IPS-20b (cell line): ENCODE data around the gene ACAA2.

Source experiments
- H3K27ac ChIP-seq: one replicate; pipeline ENCODE4 v1.5.1; 2013; ENCODE audit warnings: low read length
- H3K27me3 ChIP-seq: 2 replicates; pipeline ENCODE4 v1.6.1; 2013; ENCODE audit warnings: mild to moderate bottlenecking, low read length, inconsistent platforms; ENCODE audit not compliant: insufficient read depth
- H3K36me3 ChIP-seq: 2 replicates; pipeline ENCODE4 v1.6.1; 2013; ENCODE audit warnings: low read depth, mild to moderate bottlenecking, inconsistent platforms, low read length, moderate library complexity; ENCODE audit not compliant: insufficient read depth
- H3K4me1 ChIP-seq: 2 replicates; pipeline ENCODE4 v1.6.1; 2013; ENCODE audit warnings: mild to moderate bottlenecking, control low read depth, inconsistent platforms, low read length, moderate library complexity; ENCODE audit not compliant: insufficient read depth
- H3K4me3 ChIP-seq: 2 replicates; pipeline ENCODE4 v1.5.1; 2013; ENCODE audit warnings: mild to moderate bottlenecking, low read length, inconsistent platforms
- H3K9ac ChIP-seq: 2 replicates; pipeline ENCODE4 v1.6.1; 2013; ENCODE audit warnings: low read depth, mild to moderate bottlenecking, inconsistent platforms, low read length, moderate library complexity
- H3K9me3 ChIP-seq: 2 replicates; pipeline ENCODE4 v1.6.1; 2013; ENCODE audit warnings: mild to moderate bottlenecking, low read depth, low read length, inconsistent platforms; ENCODE audit not compliant: insufficient read depth

The ACAA2 gene

DNA sequence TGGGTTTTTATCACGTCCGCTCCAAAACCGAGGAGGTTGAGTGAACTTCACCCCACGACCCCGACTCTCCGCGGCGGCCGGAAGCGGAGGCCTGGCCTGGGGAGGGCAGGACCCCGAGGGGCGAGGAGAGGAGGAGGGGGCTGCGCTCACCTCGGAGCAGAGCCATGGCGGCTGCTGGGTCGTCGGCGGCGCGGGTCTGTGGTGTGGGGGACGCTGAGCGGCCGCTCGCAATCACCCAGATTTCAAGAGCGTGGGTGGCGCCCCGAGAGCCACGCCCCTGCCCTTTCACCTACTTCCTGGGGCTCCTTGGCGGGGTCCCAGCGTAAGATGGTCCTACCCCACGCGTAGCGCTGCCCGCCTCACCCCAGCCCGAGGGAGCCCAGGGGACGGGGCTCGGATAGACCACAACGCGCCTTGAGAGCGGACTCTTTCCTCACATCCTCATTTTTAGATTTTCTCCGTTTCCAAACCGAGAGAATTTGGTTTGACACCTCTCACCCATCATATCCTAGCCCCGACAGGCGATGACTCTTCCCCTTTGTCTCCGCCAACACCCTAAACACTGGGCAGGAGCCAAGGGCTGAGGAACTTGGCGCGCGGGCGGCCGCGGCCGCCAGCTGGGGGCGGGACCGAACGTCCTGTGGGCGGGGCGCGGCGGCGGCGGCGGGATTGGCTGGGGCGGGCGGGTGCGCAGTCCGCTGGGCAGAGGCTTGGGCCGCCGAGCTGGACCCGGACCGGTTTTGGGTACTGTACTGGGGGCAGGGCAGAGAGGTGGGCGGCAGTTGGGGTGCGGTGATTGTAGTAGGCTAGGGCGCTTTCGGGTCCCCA lies at the start of gene ACAA2:
TSS of gene ACAA2 (minus strand) at position 215 of the 828 bp plus-strand sequence. CDS start at position 166, 49 bp downstream.
- Histone ChIP-seq H3K4me1 (peaks cover 17% of the 10 kb centered on the region), H3K9ac (peak within 1 kb of the TSS; percentile 98), H3K4me3 (peak within 1 kb of the TSS; percentile 97), H3K9me3 (peaks cover 15% of the 10 kb centered on the region), H3K27me3 (no peaks in the 10 kb centered on the region), H3K36me3 (peaks cover 25% of the 10 kb centered on the region), H3K27ac (peak within 1 kb of the TSS; percentile 96)

- Histone ChIP-seq H3K27me3 (no peaks in the 10 kb centered on the region), H3K4me1 (no peaks in the 10 kb centered on the region), H3K4me3 (no peak overlapping the region), H3K9me3 (no peaks in the 10 kb centered on the region), H3K27ac (no peak overlapping the region), H3K36me3 (no peaks in the 10 kb centered on the region), H3K9ac (no peak overlapping the region)
Observed at GRCh38 chr18:49862656-49863385, 49.5 kb upstream of the ACAA2 start.

DNA sequence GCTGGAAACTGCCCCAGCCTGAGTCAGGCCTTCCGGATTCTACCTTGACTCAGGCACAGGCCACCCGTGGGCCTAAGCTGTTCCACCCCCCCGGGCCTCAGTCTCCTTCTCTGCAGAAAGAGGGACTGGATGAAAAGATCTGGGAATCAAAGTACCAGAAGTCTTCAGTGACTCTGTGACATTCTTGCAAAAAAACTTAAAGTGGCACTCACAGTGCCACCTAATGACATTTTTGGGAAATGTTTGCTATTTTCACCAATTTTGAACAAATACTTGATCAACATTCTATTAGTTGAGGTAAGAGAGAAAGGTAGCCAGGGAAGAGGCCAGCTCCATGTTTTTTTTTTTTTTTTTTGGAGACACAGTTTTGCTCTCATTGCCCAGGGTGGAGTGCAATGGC lies 48.3 kb upstream of the ACAA2 start:
- Histone ChIP-seq H3K27ac (no peak overlapping the region), H3K4me3 (no peak overlapping the region), H3K9me3 (no peaks in the 10 kb centered on the region), H3K9ac (no peak overlapping the region), H3K36me3 (no peaks in the 10 kb centered on the region), H3K4me1 (no peaks in the 10 kb centered on the region), H3K27me3 (no peaks in the 10 kb centered on the region)

DNA sequence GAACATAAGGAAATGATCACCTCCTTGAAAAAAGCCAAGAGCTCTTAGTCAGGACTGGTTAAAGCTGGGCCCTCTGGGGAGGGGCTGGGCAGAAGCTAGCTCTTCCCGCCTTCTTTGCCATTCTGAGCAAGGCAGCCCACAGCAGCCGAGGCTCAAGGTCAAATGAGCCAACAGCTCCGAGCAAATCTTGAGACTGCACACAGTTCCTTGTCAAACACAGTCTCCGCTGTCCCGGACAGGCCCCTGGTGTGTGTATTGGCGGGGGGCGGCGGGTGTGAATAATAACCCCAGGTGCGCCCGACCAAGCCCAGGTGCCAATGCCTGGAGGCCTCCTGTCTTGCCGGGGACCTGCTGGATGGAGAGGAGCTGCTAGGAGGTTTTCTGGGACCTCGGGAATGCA lies 46.4 kb upstream of the ACAA2 start:
- Histone ChIP-seq H3K4me1 (no peaks in the 10 kb centered on the region), H3K36me3 (no peaks in the 10 kb centered on the region), H3K4me3 (no peak overlapping the region), H3K27me3 (no peaks in the 10 kb centered on the region), H3K9ac (no peak overlapping the region), H3K27ac (no peak overlapping the region), H3K9me3 (no peaks in the 10 kb centered on the region)

DNA sequence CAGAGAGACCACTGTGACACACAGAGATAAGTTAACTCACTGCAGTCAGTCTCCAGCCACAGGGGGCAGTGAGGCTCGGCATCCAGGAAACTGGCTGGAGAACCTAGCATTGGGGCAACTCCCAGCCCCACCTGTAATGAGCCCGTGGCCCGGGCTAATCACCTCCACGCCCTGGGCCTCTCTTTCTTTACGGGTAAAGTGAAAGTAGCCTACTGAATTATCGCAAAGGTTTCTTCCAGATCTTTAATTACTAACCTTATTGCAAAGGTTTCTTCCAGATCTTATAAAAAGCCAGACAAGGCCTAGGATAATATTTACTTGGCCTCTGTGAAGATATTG lies 45.7 kb upstream of the ACAA2 start:
- Histone ChIP-seq H3K9ac (no peak overlapping the region), H3K4me1 (no peaks in the 10 kb centered on the region), H3K4me3 (no peak overlapping the region), H3K27me3 (no peaks in the 10 kb centered on the region), H3K27ac (no peak overlapping the region), H3K9me3 (no peaks in the 10 kb centered on the region), H3K36me3 (no peaks in the 10 kb centered on the region)

DNA sequence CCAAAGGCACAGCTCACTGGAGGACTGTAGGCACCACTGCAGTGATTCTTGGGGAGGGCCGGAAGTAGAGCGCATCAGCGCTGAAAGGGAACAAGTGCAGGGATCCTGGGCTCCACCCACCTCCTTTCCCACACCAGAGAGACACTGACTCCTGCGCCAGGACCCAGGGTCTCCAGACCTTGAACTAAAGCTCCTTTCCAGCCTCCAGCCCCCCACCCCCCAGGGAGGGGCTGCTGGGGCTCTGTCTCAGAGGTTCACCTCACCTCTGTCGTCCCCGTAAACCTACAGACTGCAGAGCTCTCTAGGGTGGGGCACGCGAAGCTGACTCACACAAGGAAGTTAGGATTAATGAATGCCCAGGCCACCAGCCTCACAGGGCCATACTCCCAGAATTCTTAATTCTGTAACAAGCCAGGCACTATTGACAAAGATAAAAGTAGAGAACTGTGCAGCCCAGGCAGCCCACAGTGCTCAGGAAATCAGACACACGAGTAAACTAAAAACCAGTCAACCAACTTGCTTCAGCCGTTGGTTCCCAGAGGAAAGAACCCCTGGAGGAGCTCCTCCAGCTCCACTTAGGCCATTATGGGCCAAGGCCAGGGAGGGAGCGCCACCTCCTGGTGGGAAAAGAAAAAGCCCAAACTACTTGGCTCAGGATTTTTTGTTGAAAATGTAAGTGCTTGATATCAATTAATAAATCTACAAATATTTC lies 45.1 kb upstream of the ACAA2 start:
- Histone ChIP-seq H3K27me3 (no peaks in the 10 kb centered on the region), H3K9me3 (no peaks in the 10 kb centered on the region), H3K4me3 (no peak overlapping the region), H3K9ac (no peak overlapping the region), H3K36me3 (no peaks in the 10 kb centered on the region), H3K4me1 (no peaks in the 10 kb centered on the region), H3K27ac (no peak overlapping the region)

GRCh38 chr18:49857708-49858107 lies 44.4 kb upstream of the ACAA2 start:
- H3K4me3 ChIP-seq = no peak overlapping the region
- H3K36me3 ChIP-seq = no peaks in the 10 kb centered on the region
- no peak overlapping the region for H3K27ac ChIP-seq
- no peaks in the 10 kb centered on the region for H3K9me3 ChIP-seq
- H3K9ac ChIP-seq = no peak overlapping the region
- H3K4me1 ChIP-seq = no peaks in the 10 kb centered on the region
- no peaks in the 10 kb centered on the region for H3K27me3 ChIP-seq

- Histone ChIP-seq H3K9me3 (no peaks in the 10 kb centered on the region), H3K4me3 (no peak overlapping the region), H3K27me3 (no peaks in the 10 kb centered on the region), H3K4me1 (no peaks in the 10 kb centered on the region), H3K36me3 (no peaks in the 10 kb centered on the region), H3K9ac (no peak overlapping the region), H3K27ac (no peak overlapping the region)
Observed at GRCh38 chr18:49856496-49856895, 43.2 kb upstream of the ACAA2 start.

GRCh38 chr18:49855711-49856415 lies 42.5 kb upstream of the ACAA2 start:
- Histone ChIP-seq H3K4me3 (no peak overlapping the region), H3K4me1 (no peaks in the 10 kb centered on the region), H3K9me3 (no peaks in the 10 kb centered on the region), H3K27me3 (no peaks in the 10 kb centered on the region), H3K27ac (no peak overlapping the region), H3K36me3 (no peaks in the 10 kb centered on the region), H3K9ac (no peak overlapping the region)

- no peaks in the 10 kb centered on the region for H3K9me3 ChIP-seq
- H3K36me3 ChIP-seq = no peaks in the 10 kb centered on the region
- no peaks in the 10 kb centered on the region for H3K27me3 ChIP-seq
- no peak overlapping the region for H3K27ac ChIP-seq
- no peaks in the 10 kb centered on the region for H3K4me1 ChIP-seq
- no peak overlapping the region for H3K4me3 ChIP-seq
- no peak overlapping the region for H3K9ac ChIP-seq
Observed at GRCh38 chr18:49854681-49855080, 41.3 kb upstream of the ACAA2 start.

DNA sequence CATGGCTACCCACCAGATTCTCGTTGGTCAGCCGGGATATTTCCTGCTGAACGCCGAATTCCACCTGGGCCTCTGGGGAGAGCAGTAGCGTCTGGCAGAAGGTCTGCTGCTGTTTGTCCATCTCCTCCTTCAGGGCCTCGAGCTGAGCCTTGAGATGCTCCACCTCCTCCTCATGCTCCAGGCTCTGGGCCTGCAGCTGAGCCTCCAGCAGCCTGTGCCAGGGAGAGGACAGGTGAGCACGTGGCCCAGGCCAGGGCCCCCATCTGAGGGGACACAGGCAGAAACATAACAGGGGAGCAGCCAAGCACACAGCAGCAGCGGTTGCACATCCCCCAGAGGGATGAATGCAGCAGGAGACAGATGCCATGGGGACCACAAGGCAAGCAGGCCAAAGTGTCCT lies 40.1 kb upstream of the ACAA2 start:
- Histone ChIP-seq H3K27me3 (no peaks in the 10 kb centered on the region), H3K36me3 (no peaks in the 10 kb centered on the region), H3K9ac (no peak overlapping the region), H3K9me3 (no peaks in the 10 kb centered on the region), H3K4me1 (no peaks in the 10 kb centered on the region), H3K4me3 (no peak overlapping the region), H3K27ac (no peak overlapping the region)
